Choroid plexus epithelial cell (primary cell): Measurements from ENCODE around the gene JMJD1C.

ENCODE experiments used
- DNase-seq: peaks from one replicate; pipeline ENCODE4 v3.0.0-alpha.2; 2010; ENCODE audit warnings: low read depth
- H3K4me3 ChIP-seq: 2 replicates; pipeline ENCODE4 v1.5.1; 2011; ENCODE audit warnings: low read depth, mild to moderate bottlenecking, control low read depth, low read length, moderate library complexity
- TF ChIP-seq, protein P1 (sequence below): conservative IDR thresholded peaks from 2 replicates; pipeline ENCODE4 v1.5.1; 2011; ENCODE audit warnings: low read depth, mild to moderate bottlenecking, control low read depth, inconsistent platforms, low read length, moderate library complexity

The JMJD1C gene

GRCh38 chr10:63324495-63324854, 141.3 kb downstream of the JMJD1C start:
- TF ChIP-seq, protein P1, sequence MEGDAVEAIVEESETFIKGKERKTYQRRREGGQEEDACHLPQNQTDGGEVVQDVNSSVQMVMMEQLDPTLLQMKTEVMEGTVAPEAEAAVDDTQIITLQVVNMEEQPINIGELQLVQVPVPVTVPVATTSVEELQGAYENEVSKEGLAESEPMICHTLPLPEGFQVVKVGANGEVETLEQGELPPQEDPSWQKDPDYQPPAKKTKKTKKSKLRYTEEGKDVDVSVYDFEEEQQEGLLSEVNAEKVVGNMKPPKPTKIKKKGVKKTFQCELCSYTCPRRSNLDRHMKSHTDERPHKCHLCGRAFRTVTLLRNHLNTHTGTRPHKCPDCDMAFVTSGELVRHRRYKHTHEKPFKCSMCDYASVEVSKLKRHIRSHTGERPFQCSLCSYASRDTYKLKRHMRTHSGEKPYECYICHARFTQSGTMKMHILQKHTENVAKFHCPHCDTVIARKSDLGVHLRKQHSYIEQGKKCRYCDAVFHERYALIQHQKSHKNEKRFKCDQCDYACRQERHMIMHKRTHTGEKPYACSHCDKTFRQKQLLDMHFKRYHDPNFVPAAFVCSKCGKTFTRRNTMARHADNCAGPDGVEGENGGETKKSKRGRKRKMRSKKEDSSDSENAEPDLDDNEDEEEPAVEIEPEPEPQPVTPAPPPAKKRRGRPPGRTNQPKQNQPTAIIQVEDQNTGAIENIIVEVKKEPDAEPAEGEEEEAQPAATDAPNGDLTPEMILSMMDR: no peak
- no peak for DNase-seq
- H3K4me3 ChIP-seq: no peak overlapping the region

- H3K4me3 ChIP-seq: no peak overlapping the region
- no peak for DNase-seq
- TF ChIP-seq, protein P1: no peak
Observed at GRCh38 chr10:63323701-63324494, 141.9 kb downstream of the JMJD1C start.

GRCh38 chr10:63320683-63321082, 145.1 kb downstream of the JMJD1C start:
- TF ChIP-seq, protein P1: no peak
- no peak for DNase-seq
- no peak overlapping the region for H3K4me3 ChIP-seq

DNA sequence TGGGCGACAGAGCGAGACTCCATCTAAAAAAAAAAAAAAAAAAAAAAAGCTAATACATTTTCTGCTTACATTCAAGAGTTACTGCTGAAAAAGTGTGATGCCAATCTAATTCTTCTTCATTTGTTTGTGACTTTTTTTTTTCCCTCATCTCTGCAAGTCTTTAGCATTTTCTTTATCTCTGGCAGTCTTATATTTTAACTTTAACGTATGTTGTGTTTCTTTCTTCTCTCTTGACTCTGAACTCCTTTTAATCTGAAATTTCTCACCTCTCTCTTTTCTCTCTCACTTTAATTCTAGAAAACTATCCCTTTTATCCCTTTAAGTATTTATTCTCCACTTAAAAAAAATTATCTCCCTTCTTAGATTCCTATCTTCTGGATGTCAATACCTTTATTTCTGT, 146.5 kb downstream of the JMJD1C start:
- DNase-seq: no peak
- no peak overlapping the region for H3K4me3 ChIP-seq
- TF ChIP-seq, protein P1: no peak

DNA sequence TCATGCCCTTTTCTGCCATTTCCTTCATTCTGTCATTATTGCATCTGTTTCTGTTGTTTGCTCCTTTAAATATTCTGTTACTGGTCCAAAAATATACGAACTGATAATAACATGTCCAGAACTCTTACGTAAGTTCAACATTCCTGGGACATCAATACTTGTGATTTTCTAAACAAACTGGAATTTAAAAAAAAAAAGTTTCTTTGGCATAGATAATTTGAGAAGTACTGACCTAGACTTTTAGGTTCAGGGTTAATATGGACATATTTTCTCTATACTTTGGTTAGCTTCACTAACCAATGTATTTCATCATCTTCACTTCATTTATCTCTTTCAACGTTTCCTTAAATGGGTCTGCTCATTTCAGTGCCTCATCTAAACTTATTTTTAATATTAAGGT, 147.3 kb downstream of the JMJD1C start:
- TF ChIP-seq, protein P1: no peak
- DNase-seq: peak; percentile 68
- H3K4me3 ChIP-seq: no peak overlapping the region

GRCh38 chr10:63314020-63314419, 151.8 kb downstream of the JMJD1C start:
- TF ChIP-seq, protein P1: no peak
- no peak overlapping the region for H3K4me3 ChIP-seq
- no peak for DNase-seq

- no peak for DNase-seq
- TF ChIP-seq, protein P1: no peak
Observed at GRCh38 chr10:63313066-63313717, 152.6 kb downstream of the JMJD1C start.

More at GRCh38 chr10:63313066-63313717, 152.6 kb downstream of the JMJD1C start:
- no peak overlapping the region for H3K4me3 ChIP-seq
